ENCODE data around the gene RNGTT. TPM values are rescaled to one million over a fixed set of nuclear protein-coding genes. Genes with fewer than 3 reads are reported as not detected.

The RNGTT gene
- total RNA-seq, 3 donors from 2014 or later: 8.4 to 11.6 (median 9.4) TPM

GRCh38 chr6:88967891-88968290 is 4.5 kb upstream of the RNGTT start:
- no peaks in the 10 kb centered on the region for H3K36me3 ChIP-seq (ENCODE audit: low read depth)
- TF ChIP-seq, protein P1, sequence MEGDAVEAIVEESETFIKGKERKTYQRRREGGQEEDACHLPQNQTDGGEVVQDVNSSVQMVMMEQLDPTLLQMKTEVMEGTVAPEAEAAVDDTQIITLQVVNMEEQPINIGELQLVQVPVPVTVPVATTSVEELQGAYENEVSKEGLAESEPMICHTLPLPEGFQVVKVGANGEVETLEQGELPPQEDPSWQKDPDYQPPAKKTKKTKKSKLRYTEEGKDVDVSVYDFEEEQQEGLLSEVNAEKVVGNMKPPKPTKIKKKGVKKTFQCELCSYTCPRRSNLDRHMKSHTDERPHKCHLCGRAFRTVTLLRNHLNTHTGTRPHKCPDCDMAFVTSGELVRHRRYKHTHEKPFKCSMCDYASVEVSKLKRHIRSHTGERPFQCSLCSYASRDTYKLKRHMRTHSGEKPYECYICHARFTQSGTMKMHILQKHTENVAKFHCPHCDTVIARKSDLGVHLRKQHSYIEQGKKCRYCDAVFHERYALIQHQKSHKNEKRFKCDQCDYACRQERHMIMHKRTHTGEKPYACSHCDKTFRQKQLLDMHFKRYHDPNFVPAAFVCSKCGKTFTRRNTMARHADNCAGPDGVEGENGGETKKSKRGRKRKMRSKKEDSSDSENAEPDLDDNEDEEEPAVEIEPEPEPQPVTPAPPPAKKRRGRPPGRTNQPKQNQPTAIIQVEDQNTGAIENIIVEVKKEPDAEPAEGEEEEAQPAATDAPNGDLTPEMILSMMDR (IDR thresholded peaks at IDR 0.05): no peak
- intact Hi-C loops (cut with DNase I, micrococcal nuclease): no loop called here
- H3K4me1 ChIP-seq (ENCODE audit: low read depth): no peaks in the 10 kb centered on the region
- ATAC-seq: no peak
- no peak overlapping the region for H3K4me3 ChIP-seq
- peaks cover 24% of the 10 kb centered on the region for H3K9me3 ChIP-seq
- no peak for DNase-seq

GRCh38 chr6:88965691-88966090 is 2.3 kb upstream of the RNGTT start:
- no peak overlapping the region for H3K4me3 ChIP-seq
- H3K36me3 ChIP-seq (ENCODE audit: low read depth): no peaks in the 10 kb centered on the region
- TF ChIP-seq, protein P1 (IDR thresholded peaks at IDR 0.05): no peak
- intact Hi-C loops (cut with DNase I, micrococcal nuclease): no loop called here
- no peak for DNase-seq
- ATAC-seq: no peak
- peaks cover 7% of the 10 kb centered on the region for H3K4me1 ChIP-seq (ENCODE audit: low read depth)
- H3K9me3 ChIP-seq: peaks cover 24% of the 10 kb centered on the region

- no peak for ATAC-seq
- intact Hi-C loops (cut with DNase I, micrococcal nuclease): no loop called here
Measured at GRCh38 chr6:88964509-88964908, 1.1 kb upstream of the RNGTT start.

GRCh38 chr6:88958842-88959241 is 4.6 kb downstream of the RNGTT start:
- TF ChIP-seq, protein P1 (IDR thresholded peaks at IDR 0.05): no peak
- intact Hi-C loops (cut with DNase I, micrococcal nuclease): no loop called here
- Histone ChIP-seq H3K4me3 (no peak overlapping the region), H3K36me3 (ENCODE audit: low read depth) (no peaks in the 10 kb centered on the region), H3K4me1 (ENCODE audit: low read depth) (peaks cover 7% of the 10 kb centered on the region), H3K9me3 (peaks cover 9% of the 10 kb centered on the region)
- no peak for DNase-seq
- ATAC-seq: no peak

More at GRCh38 chr6:88964509-88964908, 1.1 kb upstream of the RNGTT start:
- H3K9me3 ChIP-seq: peaks cover 24% of the 10 kb centered on the region
- TF ChIP-seq, protein P1 (IDR thresholded peaks at IDR 0.05): no peak
- DNase-seq: no peak
- H3K4me1 ChIP-seq (ENCODE audit: low read depth): peaks cover 7% of the 10 kb centered on the region
- no peaks in the 10 kb centered on the region for H3K36me3 ChIP-seq (ENCODE audit: low read depth)
- no peak overlapping the region for H3K4me3 ChIP-seq

GRCh38 chr6:88953550-88954386 is 9.7 kb downstream of the RNGTT start:
- ATAC-seq: no peak

More at GRCh38 chr6:88953550-88954386, 9.7 kb downstream of the RNGTT start:
- no peak for DNase-seq
- Histone ChIP-seq H3K4me1 (ENCODE audit: low read depth) (no peaks in the 10 kb centered on the region), H3K36me3 (ENCODE audit: low read depth) (no peaks in the 10 kb centered on the region), H3K4me3 (no peak overlapping the region), H3K9me3 (peaks cover 15% of the 10 kb centered on the region)
- TF ChIP-seq, protein P1 (IDR thresholded peaks at IDR 0.05): no peak
- intact Hi-C loops (cut with DNase I, micrococcal nuclease): no loop called here
